ENCODE measurements around the gene SNRPD3. TPM values are rescaled to one million over a fixed set of nuclear protein-coding genes. Genes with fewer than 3 reads are reported as not detected.

The SNRPD3 gene
- total RNA-seq, 1 experiment from 2014 or later = 270 TPM

DNA sequence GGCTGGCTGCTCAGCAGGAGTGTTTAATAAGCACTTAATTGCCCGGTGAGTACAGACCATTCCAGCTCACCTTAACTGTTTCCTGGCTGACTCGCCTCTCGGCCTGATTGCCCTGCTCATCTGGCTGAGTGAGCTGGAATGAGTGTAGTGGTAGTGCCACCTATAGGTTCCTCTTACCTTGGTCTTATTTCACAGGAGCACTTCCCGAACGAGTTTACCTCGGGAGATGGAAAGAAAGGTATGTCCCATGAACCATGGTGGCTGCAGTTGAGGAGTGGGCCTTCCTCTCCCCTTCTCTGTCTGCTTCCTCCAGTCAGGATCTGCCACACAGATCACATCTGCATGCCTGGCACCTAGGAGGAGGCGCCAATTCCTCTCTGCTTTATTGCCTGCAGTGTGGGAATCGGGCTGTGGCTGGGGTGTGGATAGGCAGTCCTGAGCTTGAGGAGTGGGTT, 34.0 kb upstream of the SNRPD3 start:
- intact Hi-C loops (cut with micrococcal nuclease) = loop anchor here (1.0 to 2.0 kb wide), 2 partner anchors 99 to 197 kb away; no protein-coding TSS in a partner anchor
- ATAC-seq (peak; percentile 91), DNase-seq (peak; percentile 83)
- H3K27ac ChIP-seq (ENCODE audit: low read length) = no peak overlapping the region
- ChIA-PET CTCF (interaction anchor here (0.8 to 1.0 kb wide), 2 partner anchors 15 to 98 kb away, joined by 3 to 7 read pairs; no protein-coding TSS in a partner anchor), POLR2A (ENCODE audit: unreplicated experiment) (no interaction called here)
- no peaks in the 10 kb centered on the region for H3K79me2 ChIP-seq (ENCODE audit: low read length)
- no peaks in the 10 kb centered on the region for H3K9me2 ChIP-seq (replicated peaks; ENCODE audit: low read length)
- H2AFZ ChIP-seq (ENCODE audit: low read length) = peak overlapping the region; percentile 79
- no peaks in the 10 kb centered on the region for H3K9me3 ChIP-seq (ENCODE audit: low read length)
- H3K9ac ChIP-seq (ENCODE audit: low read length) = no peak overlapping the region
- no peaks in the 10 kb centered on the region for H4K20me1 ChIP-seq (ENCODE audit: low read length)
- peak overlapping the region; percentile 52 for H3K4me2 ChIP-seq (ENCODE audit: low read length)
- H3K4me1 ChIP-seq (ENCODE audit: insufficient read depth, low read length) = no peaks in the 10 kb centered on the region
- no peak overlapping the region for H3K4me3 ChIP-seq (ENCODE audit: low read length)
- no TSS peak for BruUV-seq (replicated peaks)
- H3K27me3 ChIP-seq (ENCODE audit: low read length) = no peaks in the 10 kb centered on the region
- H3F3A ChIP-seq (ENCODE audit: low read length, unreplicated experiment) = no peaks in the 10 kb centered on the region
- H3K36me3 ChIP-seq (ENCODE audit: low read depth, low read length) = no peaks in the 10 kb centered on the region
- no peak for TF ChIP-seq EZH2phosphoT487 (IDR thresholded peaks at IDR 0.05; ENCODE audit: borderline replicate concordance, low read length)
- TF ChIP-seq, protein P1, sequence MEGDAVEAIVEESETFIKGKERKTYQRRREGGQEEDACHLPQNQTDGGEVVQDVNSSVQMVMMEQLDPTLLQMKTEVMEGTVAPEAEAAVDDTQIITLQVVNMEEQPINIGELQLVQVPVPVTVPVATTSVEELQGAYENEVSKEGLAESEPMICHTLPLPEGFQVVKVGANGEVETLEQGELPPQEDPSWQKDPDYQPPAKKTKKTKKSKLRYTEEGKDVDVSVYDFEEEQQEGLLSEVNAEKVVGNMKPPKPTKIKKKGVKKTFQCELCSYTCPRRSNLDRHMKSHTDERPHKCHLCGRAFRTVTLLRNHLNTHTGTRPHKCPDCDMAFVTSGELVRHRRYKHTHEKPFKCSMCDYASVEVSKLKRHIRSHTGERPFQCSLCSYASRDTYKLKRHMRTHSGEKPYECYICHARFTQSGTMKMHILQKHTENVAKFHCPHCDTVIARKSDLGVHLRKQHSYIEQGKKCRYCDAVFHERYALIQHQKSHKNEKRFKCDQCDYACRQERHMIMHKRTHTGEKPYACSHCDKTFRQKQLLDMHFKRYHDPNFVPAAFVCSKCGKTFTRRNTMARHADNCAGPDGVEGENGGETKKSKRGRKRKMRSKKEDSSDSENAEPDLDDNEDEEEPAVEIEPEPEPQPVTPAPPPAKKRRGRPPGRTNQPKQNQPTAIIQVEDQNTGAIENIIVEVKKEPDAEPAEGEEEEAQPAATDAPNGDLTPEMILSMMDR (conservative IDR thresholded peaks at IDR 0.05; ENCODE audit: low read depth, low read length) = peak; percentile 71

DNA sequence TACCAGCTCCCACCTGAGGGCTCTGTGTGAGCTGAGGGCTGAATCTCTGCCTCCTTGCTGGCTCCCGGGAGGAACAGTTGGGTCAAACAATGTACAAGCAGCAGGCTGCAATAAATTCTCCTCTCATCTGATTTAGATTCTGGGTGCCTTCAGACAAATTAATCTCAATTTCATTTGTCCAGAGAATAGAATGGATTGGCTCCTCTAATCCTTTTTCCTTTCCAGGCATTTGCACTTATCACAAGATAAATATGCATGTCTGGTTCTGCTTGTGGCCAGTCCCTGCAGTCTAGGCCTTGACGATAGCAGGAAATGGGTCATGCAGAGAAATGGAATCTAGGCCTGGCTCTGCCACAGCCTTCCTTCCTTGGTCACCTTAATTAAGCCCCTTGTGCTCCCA, 31.9 kb upstream of the SNRPD3 start:
- BruUV-seq (replicated peaks) = no TSS peak
- no peaks in the 10 kb centered on the region for H3K4me1 ChIP-seq (ENCODE audit: insufficient read depth, low read length)
- H2AFZ ChIP-seq (ENCODE audit: low read length) = no peak overlapping the region
- ATAC-seq (no peak), DNase-seq (no peak)
- no peaks in the 10 kb centered on the region for H3K9me2 ChIP-seq (replicated peaks; ENCODE audit: low read length)
- no peak overlapping the region for H3K4me3 ChIP-seq (ENCODE audit: low read length)
- no peaks in the 10 kb centered on the region for H3K36me3 ChIP-seq (ENCODE audit: low read depth, low read length)
- CTCF ChIA-PET = no interaction called here
- TF ChIP-seq, protein P1 (conservative IDR thresholded peaks at IDR 0.05; ENCODE audit: low read depth, low read length) = no peak
- TF ChIP-seq EZH2 (IDR thresholded peaks at IDR 0.05; ENCODE audit: low read length, unreplicated experiment) (no peak), EZH2phosphoT487 (IDR thresholded peaks at IDR 0.05; ENCODE audit: borderline replicate concordance, low read length) (no peak)
- no peaks in the 10 kb centered on the region for H3K27me3 ChIP-seq (ENCODE audit: low read length)
- no peak overlapping the region for H3K4me2 ChIP-seq (ENCODE audit: low read length)
- H3F3A ChIP-seq (ENCODE audit: low read length, unreplicated experiment) = no peaks in the 10 kb centered on the region
- no peaks in the 10 kb centered on the region for H3K9me3 ChIP-seq (ENCODE audit: low read length)
- no peaks in the 10 kb centered on the region for H3K79me2 ChIP-seq (ENCODE audit: low read length)
- no peak overlapping the region for H3K9ac ChIP-seq (ENCODE audit: low read length)
- H4K20me1 ChIP-seq (ENCODE audit: low read length) = no peaks in the 10 kb centered on the region
- intact Hi-C loops (cut with micrococcal nuclease) = no loop called here
- POLR2A ChIA-PET (ENCODE audit: unreplicated experiment) = no interaction called here
- no peak overlapping the region for H3K27ac ChIP-seq (ENCODE audit: low read length)

DNA sequence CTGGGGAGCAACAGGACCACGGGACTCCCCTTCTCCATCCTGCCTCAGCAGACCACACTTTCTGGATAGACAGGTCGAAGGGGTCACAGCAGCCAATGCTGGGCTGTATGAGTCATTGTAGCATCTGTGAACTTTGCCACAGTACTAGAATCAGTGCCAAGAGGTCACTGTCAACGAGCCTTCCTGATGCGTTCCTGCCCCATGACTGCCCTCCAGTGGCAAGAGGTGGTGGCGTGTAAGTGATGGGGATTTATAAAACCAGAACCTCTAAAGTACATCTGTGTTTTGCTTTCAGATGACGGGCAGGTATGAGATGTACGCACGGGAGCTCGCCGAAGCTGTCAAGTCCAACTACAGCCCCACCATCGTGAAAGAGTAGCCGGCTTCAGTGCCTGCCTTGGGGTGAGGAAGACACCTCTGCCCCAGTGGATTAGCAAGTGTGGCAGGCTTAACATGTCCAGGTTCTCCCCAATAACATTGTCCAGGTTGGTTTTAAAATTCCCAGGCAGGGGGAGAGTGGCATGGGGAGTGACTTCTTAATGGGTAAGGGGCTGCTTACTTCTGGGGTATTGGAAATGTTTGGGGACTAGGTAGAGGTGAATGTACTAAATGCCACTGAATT, 30.3 kb upstream of the SNRPD3 start:
- H3K4me2 ChIP-seq (ENCODE audit: low read length) = peak overlapping the region; percentile 48; the same call in 1 of the 2 replicates
- DNase-seq (peak; percentile 62), ATAC-seq (peak; percentile 68)
- H3K36me3 ChIP-seq (ENCODE audit: low read depth, low read length) = no peaks in the 10 kb centered on the region
- ChIA-PET POLR2A (ENCODE audit: unreplicated experiment) (no interaction called here), CTCF (interaction anchor here (1.3 kb wide), 1 partner anchor 13 kb away, joined by 3 read pairs; no protein-coding TSS in a partner anchor)
- peak overlapping the region; percentile 73 for H2AFZ ChIP-seq (ENCODE audit: low read length)
- BruUV-seq (replicated peaks) = no TSS peak
- intact Hi-C loops (cut with micrococcal nuclease) = no loop called here
- no peak for TF ChIP-seq EZH2 (IDR thresholded peaks at IDR 0.05; ENCODE audit: low read length, unreplicated experiment)
- TF ChIP-seq, protein P1 (conservative IDR thresholded peaks at IDR 0.05; ENCODE audit: low read depth, low read length) = peak; percentile 86
- H3K4me1 ChIP-seq (ENCODE audit: insufficient read depth, low read length) = no peaks in the 10 kb centered on the region
- no peaks in the 10 kb centered on the region for H3K9me2 ChIP-seq (replicated peaks; ENCODE audit: low read length)
- H4K20me1 ChIP-seq (ENCODE audit: low read length) = no peaks in the 10 kb centered on the region
- no peaks in the 10 kb centered on the region for H3K79me2 ChIP-seq (ENCODE audit: low read length)
- no peaks in the 10 kb centered on the region for H3K27me3 ChIP-seq (ENCODE audit: low read length)
- H3K4me3 ChIP-seq (ENCODE audit: low read length) = no peak overlapping the region
- no peaks in the 10 kb centered on the region for H3K9me3 ChIP-seq (ENCODE audit: low read length)
- no peak overlapping the region for H3K9ac ChIP-seq (ENCODE audit: low read length)
- no peaks in the 10 kb centered on the region for H3F3A ChIP-seq (ENCODE audit: low read length, unreplicated experiment)
- no peak overlapping the region for H3K27ac ChIP-seq (ENCODE audit: low read length)

Measured in PC-3 (cell line).